ENCODE data around the gene ASF1A.

Gene ASF1A

GRCh38 chr6:118882314-118882905 is 11.5 kb upstream of the ASF1A start:
- DNase-seq, result no peak

GRCh38 chr6:118886641-118887040 is 7.3 kb upstream of the ASF1A start:
- no peak for DNase-seq

- DNase-seq, result no peak
These were observed 4.8 kb upstream of the ASF1A start for GRCh38 chr6:118889163-118889562.

DNA sequence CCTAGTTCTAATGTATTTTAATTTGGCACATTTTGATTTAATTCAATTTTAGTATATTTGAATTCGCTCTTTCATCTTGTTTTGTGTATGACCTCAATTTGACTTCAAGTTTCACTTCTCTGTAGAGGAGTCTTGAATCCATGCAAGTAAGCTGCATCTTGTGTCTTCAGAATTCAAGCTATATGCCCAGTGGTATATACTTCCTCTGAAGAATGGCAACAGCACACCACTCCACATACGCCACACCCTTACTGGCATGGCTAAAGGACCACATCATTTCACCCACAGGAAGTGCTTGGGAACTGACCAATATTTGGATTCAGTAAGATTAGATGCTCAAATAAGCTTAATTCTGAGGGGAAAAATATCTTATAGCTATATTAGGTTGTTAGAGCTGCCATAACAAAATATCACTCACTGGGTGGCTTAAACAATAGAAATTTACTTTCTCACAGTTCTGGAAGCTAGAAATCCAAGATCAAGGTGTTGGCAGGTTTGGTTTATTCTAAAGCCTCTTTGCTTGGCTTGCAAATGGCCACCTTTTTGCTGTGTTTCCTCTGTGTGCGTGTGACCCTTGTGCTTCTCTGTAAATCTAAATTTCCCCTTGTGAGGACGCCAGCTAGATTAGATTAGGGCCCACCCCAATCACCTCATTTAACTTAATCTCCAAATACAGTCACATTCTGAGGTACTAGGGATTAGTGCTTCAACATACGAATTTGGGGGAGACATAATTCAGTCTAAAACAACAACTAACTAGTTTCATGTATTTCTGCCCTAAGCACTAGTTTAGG is 2.8 kb upstream of the ASF1A start:
- no peak for DNase-seq

DNA sequence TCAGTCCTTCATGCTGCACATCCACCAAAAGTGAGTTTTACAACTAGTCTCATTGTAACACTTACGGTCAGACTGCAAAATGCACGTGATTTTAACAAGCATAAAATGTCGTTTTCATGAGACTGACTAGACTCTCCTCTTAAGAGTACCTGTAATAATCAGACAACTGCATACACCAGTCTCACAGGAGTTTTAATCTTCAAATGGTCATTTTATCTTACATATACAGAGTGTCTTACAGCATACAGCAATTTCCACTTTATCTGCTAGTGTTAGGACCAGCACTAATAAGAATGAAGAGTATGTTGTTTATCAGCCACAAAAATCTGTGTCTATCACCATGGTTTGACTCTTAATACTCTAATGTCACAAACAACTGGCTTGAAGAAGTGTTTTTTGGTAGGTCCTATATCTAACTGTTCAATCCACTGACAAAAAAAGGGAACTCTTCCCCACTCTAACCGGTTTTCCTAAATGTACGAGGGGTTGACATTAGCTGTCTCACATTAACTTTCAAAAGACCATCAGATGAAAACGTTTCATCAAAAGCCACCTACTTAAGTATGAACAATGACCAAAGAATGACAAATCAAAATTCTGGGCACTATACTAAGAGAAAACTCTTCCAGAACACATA is 1.5 kb upstream of the ASF1A start:
- DNase-seq, result no peak

- DNase-seq, result no peak
These were observed 717 bp upstream of the ASF1A start for GRCh38 chr6:118893064-118893806.

- peak in 1 of 2 experiments; percentile 50 for DNase-seq
These were observed 691 bp downstream of the ASF1A start for GRCh38 chr6:118894425-118895260.

- DNase-seq, result no peak
These were observed 1.3 kb downstream of the ASF1A start for GRCh38 chr6:118895261-118895560.

DNA sequence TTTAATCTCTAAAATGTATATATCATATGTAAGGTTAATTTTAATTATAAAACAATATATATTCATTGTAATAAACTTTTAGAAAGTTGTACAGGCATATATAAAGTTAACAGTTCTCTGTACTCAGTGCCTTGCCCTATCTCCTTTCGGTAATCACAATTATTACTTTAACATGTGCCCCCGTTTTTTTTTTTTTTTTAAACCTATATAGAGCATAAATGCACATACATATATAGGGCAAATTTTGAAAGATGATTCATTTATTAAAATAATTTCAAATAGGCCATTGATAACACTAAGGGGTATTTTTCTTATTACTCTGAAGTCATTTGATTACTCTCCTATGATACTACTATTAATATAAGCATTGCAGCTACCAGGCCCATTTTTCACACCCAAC is 1.9 kb downstream of the ASF1A start:
- DNase-seq, result no peak

DNA sequence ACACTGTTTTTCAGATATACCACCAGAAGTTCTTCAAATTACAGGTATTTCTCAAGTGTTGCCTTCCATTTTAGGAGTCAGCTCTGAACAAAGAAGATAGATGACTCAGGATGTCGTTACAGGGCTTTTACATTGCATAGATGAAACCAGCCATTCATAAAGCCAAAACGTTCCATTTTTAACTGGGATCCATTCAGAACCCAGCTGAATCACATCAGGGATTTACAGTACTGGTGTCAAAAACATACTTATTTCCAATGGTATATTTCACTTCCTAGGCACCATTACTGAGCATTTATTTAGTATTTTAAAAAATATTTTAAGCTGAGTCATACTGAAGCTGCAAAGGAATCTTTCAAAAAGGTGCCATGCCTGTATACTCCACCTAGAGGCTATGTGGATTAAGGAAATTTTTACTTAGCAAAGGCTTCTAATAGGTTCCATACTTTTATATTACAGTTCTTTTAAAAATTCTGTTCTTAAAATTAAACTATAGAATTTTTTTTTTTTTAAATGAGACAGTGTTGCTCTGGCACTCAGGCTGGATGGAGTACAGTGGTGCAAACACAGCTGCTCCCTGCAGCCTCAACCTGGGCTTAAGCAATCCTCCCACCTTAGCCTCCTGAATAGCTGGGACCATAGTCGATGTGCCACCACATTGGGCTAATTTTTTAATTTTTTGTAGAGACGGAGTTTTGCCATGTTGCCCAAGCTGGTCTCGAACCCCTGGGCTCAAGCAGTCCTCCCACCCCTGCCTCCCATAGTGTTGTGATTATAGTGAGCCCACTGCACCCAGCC is 2.6 kb downstream of the ASF1A start:
- DNase-seq, result no peak

GRCh38 chr6:118897386-118897785 is 3.4 kb downstream of the ASF1A start:
- no peak for DNase-seq

GRCh38 chr6:118899948-118900347 is 6.0 kb downstream of the ASF1A start:
- no peak for DNase-seq

DNA sequence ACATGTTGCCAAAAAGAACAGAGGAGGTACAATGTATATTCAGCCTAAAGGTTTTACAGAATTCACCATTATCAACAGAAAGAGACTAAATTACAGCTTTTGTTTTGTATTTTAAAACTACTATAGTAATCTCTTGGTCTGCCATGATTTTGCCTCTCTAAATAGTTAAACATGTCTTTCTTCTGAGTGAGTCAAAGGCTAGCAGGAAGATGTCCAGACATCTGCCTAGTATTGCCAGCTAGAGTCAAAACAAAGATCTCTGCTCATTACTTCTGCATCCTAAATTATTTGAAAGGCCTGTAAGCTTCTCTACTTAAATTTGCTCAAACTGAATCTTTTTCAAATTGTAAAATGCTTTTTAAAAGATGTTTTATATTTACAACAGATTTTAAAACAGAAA is 8.8 kb downstream of the ASF1A start:
- DNase-seq, result no peak

- DNase-seq, result no peak
These were observed 9.2 kb downstream of the ASF1A start for GRCh38 chr6:118903138-118903537.

DNA sequence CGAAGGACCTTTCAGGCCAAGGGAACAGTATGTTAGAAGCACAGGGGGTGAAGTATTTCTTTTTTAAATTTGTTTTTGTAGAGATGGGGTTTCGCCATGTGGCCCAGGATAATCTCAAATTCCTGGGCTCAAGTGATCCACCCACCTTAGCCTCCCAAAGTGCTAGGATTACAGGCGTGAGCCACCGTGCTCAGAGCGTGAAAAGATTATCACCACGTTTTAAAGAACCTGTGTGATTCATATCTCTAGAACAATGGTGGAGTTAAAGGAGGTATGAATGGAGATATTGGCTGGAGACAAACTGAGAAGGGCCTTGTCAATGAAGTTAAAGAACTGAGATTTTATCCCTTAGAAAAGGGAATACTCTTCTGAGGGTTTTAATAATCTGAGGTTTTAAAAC is 9.7 kb downstream of the ASF1A start:
- DNase-seq, result no peak

GRCh38 chr6:118905084-118905483 is 11.1 kb downstream of the ASF1A start:
- DNase-seq, result no peak

- DNase-seq, result no peak
These were observed 11.9 kb downstream of the ASF1A start for GRCh38 chr6:118905851-118906250.

- DNase-seq, result no peak
These were observed 14.5 kb downstream of the ASF1A start for GRCh38 chr6:118908441-118908840.

- no peak for DNase-seq
These were observed 18.7 kb downstream of the ASF1A start for GRCh38 chr6:118912646-118913045.

DNA sequence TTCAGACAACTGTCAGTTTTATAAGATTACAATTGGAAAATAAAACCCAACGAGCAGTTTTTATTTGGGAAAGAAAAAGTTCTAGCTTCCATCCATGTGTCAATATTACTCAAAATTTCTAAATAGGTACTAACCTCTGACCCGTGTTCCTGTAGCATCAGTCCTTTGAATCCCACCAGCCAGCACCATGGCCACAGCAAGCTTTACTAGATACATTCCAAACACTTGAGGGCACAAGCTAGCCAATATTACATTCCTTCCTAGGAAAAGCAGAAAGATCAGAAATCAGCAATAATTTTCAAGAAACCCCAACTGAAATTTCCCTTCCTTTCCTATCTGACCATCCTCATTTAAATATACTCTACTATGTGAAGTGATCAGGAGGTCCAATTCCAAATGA is 19.2 kb downstream of the ASF1A start:
- DNase-seq, result no peak

DNA sequence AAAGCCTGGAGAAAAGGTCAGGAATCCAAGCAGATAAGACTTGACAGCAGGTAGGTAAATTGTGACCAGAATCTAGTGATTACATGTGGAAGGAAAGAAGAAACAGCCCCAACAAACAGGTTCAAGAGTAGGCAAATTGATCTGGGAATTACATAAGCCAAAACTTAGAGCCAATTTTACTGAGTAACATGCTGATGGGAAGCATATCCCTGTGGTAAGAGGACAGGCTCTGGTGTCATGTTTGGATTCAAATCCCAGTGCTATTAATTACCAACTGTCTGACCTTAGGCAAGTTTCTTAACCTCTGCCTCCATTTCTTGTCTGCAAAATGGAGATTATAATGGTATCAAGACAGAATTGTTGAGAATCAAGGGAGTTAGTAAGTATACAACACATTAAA is 20.6 kb downstream of the ASF1A start:
- no peak for DNase-seq

Measured in NCI-H1930 (cell line).